D721Med (cell line): ENCODE measurements around the gene POLR2A.

Experiments used
- DNase-seq: peaks from one replicate; pipeline ENCODE4 v3.0.0; 2011; ENCODE audit warnings: low spot score; ENCODE audit not compliant: insufficient read length
- FAIRE-seq: peaks from 2 replicates; lab custom pipeline; 2011; peaks lifted over from hg19 to GRCh38; lab: Jason Lieb, UNC
- TF ChIP-seq, protein P1 (sequence below): IDR thresholded peaks from 2 replicates; pipeline ENCODE4 v1.5.1; 2012; ENCODE audit warnings: mild to moderate bottlenecking, control low read depth; ENCODE audit not compliant: insufficient read depth; ENCODE audit errors: missing control alignments

The POLR2A gene

DNA sequence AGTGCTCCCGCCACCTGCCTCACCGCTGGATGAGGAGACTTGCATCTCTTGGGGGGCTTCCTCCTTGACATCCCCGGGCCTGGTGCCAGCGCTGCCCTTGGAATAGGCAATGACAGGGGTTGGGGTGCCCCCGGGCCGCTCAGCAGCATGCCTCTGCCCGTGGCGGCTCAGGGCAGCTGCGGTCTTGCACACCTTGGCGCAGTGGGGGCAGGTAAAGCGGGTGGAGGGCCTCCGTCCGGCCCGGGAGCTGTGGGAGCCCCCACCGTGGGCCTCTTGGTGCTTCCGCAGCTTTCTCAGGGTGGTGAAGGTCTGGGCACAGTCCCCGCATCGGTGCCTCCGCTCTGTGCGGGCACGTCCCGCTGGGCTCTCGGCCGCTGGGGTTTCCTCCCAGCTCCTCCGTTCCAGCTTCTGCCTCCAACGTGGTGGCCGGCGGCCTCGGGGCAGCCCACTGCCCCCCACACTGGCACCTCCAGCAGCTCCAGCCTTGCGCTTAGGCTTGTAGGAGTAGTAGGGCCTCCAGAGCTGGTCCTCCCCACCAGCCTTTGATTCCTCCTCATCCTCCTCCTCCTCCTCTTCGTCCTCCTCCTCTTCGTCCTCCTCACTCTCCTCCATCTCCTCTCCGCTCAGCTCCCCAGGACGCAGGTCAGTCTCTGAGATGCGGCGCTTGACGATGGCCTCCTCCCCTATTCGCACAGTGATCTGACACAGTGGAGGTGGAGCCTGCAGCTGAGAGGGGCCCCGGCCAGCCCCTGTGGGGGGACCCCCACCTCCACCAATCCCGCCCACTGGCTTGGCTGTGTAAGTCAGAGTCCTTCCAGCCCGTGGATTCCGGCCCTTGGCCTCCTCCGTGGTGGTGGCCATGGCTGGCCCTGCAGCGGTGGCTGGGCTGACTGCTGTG is 21.4 kb upstream of the POLR2A start:
- TF ChIP-seq, protein P1, sequence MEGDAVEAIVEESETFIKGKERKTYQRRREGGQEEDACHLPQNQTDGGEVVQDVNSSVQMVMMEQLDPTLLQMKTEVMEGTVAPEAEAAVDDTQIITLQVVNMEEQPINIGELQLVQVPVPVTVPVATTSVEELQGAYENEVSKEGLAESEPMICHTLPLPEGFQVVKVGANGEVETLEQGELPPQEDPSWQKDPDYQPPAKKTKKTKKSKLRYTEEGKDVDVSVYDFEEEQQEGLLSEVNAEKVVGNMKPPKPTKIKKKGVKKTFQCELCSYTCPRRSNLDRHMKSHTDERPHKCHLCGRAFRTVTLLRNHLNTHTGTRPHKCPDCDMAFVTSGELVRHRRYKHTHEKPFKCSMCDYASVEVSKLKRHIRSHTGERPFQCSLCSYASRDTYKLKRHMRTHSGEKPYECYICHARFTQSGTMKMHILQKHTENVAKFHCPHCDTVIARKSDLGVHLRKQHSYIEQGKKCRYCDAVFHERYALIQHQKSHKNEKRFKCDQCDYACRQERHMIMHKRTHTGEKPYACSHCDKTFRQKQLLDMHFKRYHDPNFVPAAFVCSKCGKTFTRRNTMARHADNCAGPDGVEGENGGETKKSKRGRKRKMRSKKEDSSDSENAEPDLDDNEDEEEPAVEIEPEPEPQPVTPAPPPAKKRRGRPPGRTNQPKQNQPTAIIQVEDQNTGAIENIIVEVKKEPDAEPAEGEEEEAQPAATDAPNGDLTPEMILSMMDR, result no peak
- no peak for FAIRE-seq
- no peak for DNase-seq

DNA sequence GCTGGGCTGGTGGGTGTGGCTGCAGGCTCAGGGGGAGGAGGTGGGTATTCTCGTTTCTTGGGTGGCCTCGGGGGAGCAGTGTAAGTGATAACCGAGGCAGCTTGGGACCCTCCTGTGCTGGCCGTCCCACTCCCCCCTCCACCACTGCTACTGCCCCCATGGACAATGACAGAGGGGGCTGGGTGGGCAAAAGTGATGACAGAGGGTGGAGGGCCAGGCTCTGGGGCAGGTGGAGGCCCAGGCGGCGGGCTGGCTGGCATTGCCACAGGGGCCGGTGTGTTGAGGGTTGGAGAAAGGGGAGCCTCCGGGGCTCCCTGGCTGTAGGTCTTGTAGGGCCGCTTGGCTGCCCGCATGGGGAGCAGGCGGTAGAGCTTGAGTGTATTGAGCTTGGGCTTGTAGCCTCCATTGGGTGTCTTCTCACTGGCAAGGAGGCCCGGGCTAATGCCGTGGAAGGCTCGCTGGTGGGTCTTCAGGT is 20.8 kb upstream of the POLR2A start:
- no peak for DNase-seq
- TF ChIP-seq, protein P1, result no peak
- no peak for FAIRE-seq

DNA sequence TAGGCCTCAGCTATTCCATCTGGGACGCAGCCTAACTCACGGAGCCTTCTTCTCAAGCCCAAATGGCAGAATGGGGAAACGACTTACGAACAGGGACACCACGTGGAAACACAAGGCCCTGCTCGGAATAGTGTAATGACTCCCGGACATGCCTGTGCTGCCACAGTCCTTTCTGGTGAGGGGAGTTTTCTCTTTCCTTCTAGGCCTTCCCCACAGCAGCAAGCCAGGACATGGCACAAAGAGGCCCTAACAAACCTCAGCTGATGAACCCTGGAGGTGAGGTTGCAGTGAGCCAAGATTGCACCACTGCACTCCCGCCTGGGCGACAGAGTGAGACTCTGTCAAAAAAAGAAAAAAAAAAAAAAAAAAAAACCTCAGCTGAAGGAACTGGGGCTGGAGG is 20.1 kb upstream of the POLR2A start:
- TF ChIP-seq, protein P1, result no peak
- no peak for FAIRE-seq
- DNase-seq, result no peak

DNA sequence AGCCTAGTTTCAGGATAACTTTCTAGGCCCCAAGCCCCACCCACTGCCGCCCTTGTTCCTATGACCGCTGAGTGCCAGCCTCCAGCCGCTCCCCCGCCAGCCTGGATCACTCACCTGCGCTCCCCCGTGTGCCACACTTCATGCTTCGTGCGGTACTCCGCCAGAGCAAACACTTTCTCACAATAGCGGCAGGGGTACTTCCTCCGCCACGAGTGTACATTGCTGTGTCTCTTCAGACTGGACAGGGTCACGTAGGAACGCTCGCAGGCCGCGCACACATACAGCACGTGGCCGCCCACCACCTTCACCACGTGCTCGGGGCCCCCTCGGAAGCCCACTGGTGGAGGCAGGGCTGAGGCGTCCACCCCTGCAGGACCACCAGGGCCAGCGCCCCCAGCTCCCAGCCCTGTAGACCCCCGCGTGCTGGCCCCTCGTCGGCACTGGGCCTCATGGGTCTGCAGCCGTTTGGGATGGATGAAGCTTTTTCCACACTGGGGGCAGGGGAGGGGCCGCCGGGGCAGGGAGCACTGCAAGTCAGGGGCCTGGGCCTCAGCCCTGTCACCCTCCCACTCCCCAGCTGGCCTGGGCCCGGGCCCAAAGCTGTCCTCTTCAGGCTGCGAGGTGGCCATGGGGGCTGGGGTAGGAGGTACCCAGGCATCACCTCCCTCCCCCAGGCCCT is 18.4 kb upstream of the POLR2A start:
- TF ChIP-seq, protein P1, result no peak
- DNase-seq (no peak), FAIRE-seq (no peak)

DNA sequence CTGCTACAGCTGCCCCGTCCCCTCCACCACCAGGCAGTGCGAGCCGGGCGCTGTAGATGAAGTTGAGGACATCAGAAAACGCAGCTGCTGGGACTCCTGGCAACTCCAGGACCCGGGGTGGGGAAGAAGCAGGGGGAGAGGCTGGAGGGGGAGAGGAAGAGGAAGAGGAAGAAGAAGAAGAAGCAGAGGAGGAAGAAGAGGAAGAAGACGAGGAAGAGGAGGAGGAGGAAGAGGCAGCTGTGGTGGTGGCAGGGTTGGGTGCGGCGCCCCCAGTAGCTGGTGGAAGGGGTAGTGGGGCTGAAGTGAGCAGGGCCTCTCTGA is 17.9 kb upstream of the POLR2A start:
- no peak for DNase-seq
- TF ChIP-seq, protein P1, result no peak
- FAIRE-seq, result no peak

DNA sequence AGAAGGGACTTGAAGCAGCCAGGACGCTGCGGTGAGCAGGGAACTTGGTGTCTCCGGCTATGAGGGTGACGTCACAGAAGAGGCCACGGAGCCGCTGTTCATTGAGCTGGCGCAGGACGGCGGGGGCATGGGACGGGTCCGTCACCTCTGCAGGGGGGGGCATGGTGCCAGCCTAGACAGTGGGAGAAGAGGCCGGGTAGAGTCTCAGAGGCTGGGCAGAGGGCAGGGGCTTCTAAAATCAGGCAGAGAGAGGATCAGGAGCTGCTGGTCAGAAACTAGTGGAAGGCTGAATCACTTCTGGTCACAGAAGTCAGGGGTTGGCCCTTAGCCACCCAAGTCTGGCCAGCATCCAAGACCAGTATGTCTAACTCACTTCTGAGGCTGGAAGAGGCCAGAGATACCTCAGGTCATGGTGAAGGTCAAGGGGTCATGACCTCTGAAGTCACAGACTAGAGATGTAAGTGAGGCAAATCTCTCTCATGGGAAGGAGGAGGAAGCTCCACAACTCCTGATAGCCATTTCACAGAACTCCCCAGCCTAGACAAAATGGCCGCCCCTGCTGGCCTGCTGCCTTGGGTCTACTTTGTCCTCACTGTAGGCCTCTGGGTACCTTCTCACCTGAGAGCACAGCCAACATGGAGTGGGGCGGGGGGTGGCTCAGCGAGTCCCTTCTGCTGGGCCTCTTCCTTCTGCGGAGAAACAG is 17.4 kb upstream of the POLR2A start:
- FAIRE-seq, result no peak
- no peak for DNase-seq

More for the DNA sequence above, 17.4 kb upstream of the POLR2A start:
- TF ChIP-seq, protein P1, result no peak
